DMS153 treated with DMSO at 0.1 percent for 48 hours (cell line): ENCODE measurements around the gene FITM1.
"Not testable (repeated sequence)": the region's sequence is repeated elsewhere in the genome, so short reads cannot be mapped to it uniquely, and the experiment has no call there.

Experiments
- DNase-seq: peaks from one replicate; lab custom pipeline; 2025; ENCODE audit not compliant: unreplicated experiment; lab: John Stamatoyannopoulos, UW

FITM1 gene

GRCh38 chr14:24096545-24097181, 33.8 kb upstream of the FITM1 start:
- no peak for DNase-seq

DNA sequence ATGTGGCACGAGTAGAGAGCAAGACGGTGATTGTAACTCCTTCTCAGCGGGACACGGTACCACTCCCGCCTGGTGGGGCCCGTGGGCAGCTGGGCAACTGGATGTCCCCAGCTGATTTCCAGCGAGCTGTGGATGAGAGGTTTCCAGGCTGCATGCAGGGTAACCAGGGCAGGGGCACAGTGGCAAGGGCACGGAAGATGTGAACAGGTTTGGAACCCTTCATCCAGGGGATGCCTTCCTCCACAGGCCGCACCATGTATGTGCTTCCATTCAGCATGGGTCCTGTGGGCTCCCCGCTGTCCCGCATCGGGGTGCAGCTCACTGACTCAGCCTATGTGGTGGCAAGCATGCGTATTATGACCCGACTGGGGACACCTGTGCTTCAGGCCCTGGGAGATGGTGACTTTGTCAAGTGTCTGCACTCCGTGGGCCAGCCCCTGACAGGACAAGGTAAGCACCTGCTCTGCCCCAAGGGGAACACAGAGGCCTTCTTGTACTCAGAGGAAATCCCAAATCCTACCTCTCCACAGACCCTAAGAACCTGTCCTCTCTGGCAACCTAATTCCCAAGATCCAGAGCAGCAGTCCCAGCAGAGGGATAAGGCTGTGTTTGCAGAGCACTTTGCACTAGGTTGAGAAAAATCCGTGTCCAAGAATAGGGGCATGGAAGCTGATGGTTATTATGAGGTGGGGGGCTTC, 32.1 kb upstream of the FITM1 start:
- no peak for DNase-seq

DNA sequence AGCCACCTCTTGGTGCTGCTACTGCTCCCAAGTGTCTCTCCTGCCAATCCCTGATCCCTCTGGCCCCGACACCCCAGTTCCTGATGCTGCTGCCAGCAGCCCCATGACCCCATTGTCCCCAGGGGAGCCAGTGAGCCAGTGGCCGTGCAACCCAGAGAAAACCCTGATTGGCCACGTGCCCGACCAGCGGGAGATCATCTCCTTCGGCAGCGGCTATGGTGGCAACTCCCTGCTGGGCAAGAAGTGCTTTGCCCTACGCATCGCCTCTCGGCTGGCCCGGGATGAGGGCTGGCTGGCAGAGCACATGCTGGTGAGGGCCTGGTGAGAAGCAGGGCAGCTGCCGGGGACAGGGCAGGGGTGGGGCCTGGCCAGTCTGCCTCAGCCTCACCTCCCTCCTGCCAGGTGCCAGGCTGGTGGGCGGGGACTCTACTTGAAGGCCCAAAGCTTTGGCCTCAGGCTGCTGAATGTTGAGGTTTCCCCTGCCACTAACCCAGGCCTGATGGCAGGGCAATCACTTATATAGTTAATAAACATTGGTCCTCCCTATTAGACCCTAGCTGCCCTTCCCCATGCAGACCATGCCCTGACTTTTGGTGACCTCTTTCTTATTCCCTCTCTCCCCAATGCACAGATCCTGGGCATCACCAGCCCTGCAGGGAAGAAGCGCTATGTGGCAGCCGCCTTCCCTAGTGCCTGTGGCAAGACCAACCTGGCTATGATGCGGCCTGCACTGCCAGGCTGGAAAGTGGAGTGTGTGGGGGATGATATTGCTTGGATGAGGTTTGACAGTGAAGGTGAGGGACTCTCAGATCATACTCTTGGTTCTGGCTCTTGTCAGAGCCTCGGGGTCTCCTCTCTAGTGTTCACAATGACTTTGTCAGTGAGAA, 31.3 kb upstream of the FITM1 start:
- peak; percentile 8 for DNase-seq

DNA sequence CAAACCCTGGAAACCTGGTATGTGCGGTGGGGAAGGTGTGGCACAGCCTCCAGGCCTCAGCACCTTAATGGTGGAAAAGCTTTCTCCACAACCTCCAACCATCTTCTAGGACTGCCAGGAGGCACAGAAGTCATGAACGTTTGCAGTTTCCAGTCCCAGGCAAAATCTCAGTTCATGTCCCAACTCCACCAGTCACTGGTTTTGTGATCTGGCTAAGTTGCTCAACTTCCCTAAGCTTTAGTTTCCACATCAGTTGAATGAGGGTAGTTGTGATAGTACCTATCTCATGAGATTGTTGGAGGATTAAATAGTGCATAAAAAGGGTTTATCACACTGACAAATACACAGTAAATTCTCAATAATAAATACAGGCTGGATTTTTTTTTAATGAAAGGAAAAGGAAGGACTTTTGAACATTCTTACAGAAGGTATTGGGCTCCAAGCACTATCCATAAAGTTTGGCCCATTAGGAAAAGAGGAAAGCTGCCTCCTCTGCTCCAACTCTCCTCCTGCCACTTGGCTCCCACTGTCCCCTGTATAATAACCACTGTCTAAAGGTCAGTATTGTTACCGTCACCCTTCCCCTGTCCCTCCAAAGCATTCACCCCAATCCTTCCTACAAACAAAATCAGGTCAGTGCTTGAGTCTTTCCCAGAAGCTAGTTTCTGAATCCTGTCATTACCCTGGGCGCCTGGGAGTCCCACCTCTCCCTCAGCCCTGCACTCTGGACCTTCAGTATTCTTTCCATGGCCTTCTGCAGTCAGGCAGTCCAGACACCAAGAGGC, 30.1 kb upstream of the FITM1 start:
- DNase-seq, result no peak

GRCh38 chr14:24100982-24101494, 29.4 kb upstream of the FITM1 start:
- DNase-seq, result no peak

DNA sequence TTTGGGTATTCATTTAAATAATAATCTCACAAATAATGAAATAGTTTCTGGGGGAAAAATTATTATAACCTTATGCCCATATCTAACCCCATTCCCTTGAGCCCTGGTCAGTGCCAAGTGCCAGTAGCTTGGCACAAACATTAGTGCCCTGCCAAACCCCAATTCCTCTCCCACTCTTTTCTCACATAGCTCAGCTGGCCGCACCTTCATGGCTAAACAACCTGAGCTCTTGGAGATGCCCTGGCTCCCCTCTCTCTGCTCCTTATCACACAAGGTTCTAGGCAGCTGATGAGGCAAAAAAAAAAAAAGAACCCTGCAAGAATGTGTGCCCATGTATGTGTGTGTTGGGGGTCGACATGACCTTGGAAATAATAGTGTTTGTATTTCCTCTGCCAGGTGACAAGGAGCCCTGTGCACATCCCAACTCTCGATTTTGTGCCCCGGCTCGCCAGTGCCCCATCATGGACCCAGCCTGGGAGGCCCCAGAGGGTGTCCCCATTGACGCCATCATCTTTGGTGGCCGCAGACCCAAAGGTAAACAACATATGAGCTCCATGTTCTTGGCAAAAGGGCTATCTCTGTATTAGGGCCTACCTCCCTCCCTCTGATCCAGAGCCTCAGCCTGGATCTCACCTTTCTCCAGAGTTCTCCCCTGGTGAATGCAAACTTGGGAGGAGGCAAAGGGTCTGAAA, 28.0 kb upstream of the FITM1 start:
- no peak for DNase-seq

- no peak for DNase-seq
Measured at GRCh38 chr14:24103451-24103850, 27.0 kb upstream of the FITM1 start.

DNA sequence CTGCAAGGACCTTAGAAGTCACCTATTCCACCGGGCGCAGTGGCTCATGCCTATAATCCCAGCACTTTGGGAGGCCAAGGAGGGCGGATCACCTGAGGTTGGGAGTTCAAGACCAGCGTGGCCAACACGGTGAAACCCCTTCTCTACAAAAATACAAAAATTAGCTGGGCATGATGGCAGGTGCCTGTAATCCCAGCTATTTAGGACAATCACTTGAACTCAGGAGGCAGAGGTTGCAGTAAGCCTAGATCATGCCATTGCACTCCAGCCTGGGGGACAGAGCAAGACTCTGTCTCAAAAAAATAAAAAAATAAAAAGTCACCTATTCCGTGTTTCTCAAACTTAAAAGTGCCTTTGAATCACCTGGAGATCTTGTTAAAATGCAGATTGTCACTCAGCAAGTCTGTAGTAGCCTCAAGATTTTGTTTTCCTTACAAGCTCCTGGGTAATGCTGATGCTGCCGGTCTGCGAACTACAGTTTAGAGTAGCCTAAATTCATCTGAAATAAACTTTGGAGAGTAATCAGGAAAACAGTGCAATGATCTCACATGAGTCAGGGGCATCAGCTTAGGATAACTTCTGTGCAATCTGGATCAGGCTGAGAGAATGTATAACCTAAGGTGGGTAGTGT, 24.7 kb upstream of the FITM1 start:
- not testable (repeated sequence) for DNase-seq

- no peak for DNase-seq
Measured at GRCh38 chr14:24106672-24107271, 23.7 kb upstream of the FITM1 start.

DNA sequence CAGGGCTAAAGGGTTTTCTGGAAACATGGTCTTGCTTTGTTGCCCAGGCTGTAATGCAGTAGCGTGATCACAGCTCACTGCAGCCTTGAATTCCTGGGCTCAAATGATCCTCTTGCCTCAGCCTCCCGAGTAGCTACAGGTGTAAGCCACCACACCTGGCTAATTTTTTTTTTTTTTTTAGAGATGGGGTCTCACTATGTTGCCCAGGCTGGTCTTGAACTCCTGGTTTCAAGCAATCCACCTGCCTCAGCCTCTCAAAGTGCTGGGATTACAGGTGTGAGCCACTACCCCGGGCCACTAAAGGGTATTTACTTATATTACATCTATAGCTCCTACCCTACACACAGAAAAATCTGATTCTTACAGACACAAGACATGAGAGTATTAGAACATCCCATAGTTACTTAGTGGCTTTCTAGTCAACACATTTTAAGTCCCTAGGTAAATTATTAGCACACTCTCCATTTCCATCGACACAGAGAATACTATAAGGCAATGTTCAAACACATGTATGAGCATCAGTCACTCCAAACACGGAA, 22.1 kb upstream of the FITM1 start:
- DNase-seq, result no peak

- no peak for DNase-seq
Measured at GRCh38 chr14:24110060-24110459, 20.4 kb upstream of the FITM1 start.

GRCh38 chr14:24110523-24110922, 19.9 kb upstream of the FITM1 start:
- DNase-seq, result no peak

DNA sequence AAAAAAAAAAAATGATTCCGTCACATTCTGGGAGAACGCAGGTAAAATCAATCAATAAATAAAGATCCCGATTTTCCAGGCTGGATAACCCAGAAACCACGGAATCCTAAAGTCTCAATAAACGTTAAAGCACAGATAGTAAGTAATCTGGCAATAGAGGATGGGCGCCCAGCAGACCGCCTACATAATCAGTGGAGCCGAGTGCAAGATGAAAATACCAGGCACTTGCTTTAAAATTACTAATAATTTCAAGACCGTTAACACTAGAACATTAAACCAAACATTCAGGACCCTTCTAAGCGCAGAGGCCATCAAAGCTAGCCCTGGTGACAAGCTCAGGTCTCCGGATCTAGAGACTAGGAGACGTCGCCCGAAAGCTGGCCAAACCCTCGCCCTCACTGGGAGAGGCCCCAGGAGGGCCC, 17.1 kb upstream of the FITM1 start:
- no peak for DNase-seq

- DNase-seq, result peak; percentile 74
Measured at GRCh38 chr14:24113801-24114531, 16.5 kb upstream of the FITM1 start.

GRCh38 chr14:24114532-24115421, 15.7 kb upstream of the FITM1 start, which contains the start of the genes DCAF11 and NRL:
Gene DCAF11, plus strand, starts transcription at chr14:24114777. Its CDS starts 818 bp downstream, at chr14:24115595.
Gene NRL, minus strand, starts transcription at chr14:24114949. Its CDS starts 32,101 bp downstream, at chr14:24082848.
- peak; percentile 98 for DNase-seq

DNA sequence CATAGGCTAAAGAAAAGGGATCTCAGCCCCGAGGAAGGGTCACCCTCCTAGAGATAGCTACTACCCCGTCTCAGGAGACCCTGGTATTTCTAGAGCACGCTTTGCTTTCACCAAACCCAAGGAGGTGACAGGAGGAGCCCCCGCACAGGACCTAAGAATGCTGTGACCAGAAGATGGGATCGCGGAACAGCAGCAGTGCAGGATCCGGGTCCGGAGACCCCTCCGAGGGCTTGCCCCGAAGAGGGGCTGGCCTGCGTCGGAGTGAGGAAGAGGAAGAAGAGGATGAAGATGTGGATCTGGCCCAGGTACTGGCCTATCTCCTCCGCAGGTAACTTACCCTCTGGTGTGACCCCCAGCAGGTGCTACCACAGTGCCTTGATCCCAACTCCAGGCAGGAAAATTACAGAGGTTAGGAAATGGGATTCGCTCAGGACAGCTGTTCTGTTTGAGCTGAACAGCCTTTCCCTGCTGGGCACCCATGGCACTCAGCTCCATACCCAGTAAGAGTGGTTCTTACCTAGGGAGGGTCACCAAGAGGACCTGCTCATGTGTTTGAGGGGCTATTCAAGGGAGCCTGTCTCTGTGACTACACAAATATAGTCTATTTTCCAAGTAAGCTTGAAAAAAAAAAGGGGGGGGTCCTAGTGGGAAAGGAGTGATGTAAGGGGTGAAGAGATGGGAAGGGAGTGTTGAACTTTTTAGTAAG, 14.9 kb upstream of the FITM1 start:
- no peak for DNase-seq
